ENCODE data around the gene HM13. TPM values are rescaled to one million over a fixed set of nuclear protein-coding genes. Genes with fewer than 3 reads are reported as not detected.

HM13 gene
- total RNA-seq, 2 donors from 2014 or later: 99.7 to 131 TPM

- no peaks in the 10 kb centered on the region for H3K27me3 ChIP-seq (replicated peaks; ENCODE audit: insufficient read depth)
- H3K27ac ChIP-seq: peak overlapping the region; percentile 75 to 82
- WGBS: 61% methylated on average over 36 of the region's 36 CpGs
- H3K4me1 ChIP-seq (replicated peaks): no peaks in the 10 kb centered on the region
- H3K9me3 ChIP-seq: no peaks in the 10 kb centered on the region
- peak; percentile 77 for DNase-seq (ENCODE audit: low spot score)
- TF ChIP-seq CTCF (IDR thresholded peaks at IDR 0.05) (peak in 2 of 4 experiments; percentile 17 to 31), POLR2A (IDR thresholded peaks at IDR 0.05) (peak; percentile 41), POLR2AphosphoS5 (IDR thresholded peaks at IDR 0.05) (peak; percentile 89)
- no peaks in the 10 kb centered on the region for H3K36me3 ChIP-seq
- intact Hi-C loops (cut with DNase I): no loop called here
- H3K4me3 ChIP-seq: peak overlapping the region; percentile 30 to 36
Measured at GRCh38 chr20:31547017-31547675, 32.9 kb downstream of the HM13 start.

- Histone ChIP-seq H3K4me1 (replicated peaks) (no peaks in the 10 kb centered on the region), H3K27me3 (replicated peaks; ENCODE audit: insufficient read depth) (no peaks in the 10 kb centered on the region), H3K27ac (peak overlapping the region in 1 of 2 donors; percentile 75), H3K9me3 (no peaks in the 10 kb centered on the region), H3K4me3 (peak overlapping the region; percentile 30 to 36), H3K36me3 (no peaks in the 10 kb centered on the region)
- DNase-seq (ENCODE audit: low spot score): no peak
- intact Hi-C loops (cut with DNase I): no loop called here
- TF ChIP-seq POLR2A (IDR thresholded peaks at IDR 0.05): no peak
- TF ChIP-seq CTCF (IDR thresholded peaks at IDR 0.05): no peak
- TF ChIP-seq POLR2AphosphoS5 (IDR thresholded peaks at IDR 0.05): no peak
- 43% methylated on average over 6 of the region's 6 CpGs for WGBS
Measured at GRCh38 chr20:31547720-31548298, 33.6 kb downstream of the HM13 start.

- Histone ChIP-seq H3K27ac (no peak overlapping the region), H3K36me3 (no peaks in the 10 kb centered on the region), H3K4me1 (replicated peaks) (no peaks in the 10 kb centered on the region), H3K27me3 (replicated peaks; ENCODE audit: insufficient read depth) (no peaks in the 10 kb centered on the region), H3K9me3 (no peaks in the 10 kb centered on the region), H3K4me3 (no peak overlapping the region)
- no peak for DNase-seq (ENCODE audit: low spot score)
- intact Hi-C loops (cut with DNase I): no loop called here
- 88% methylated on average over 11 of the region's 11 CpGs for WGBS
- TF ChIP-seq CTCF (IDR thresholded peaks at IDR 0.05): no peak
- TF ChIP-seq POLR2A (IDR thresholded peaks at IDR 0.05): no peak
- TF ChIP-seq POLR2AphosphoS5 (IDR thresholded peaks at IDR 0.05): no peak
Measured at GRCh38 chr20:31548820-31549512, 34.7 kb downstream of the HM13 start.

- 83% methylated on average over 5 of the region's 5 CpGs for WGBS
- H3K4me3 ChIP-seq: no peak overlapping the region
- DNase-seq (ENCODE audit: low spot score): no peak
- no peaks in the 10 kb centered on the region for H3K27me3 ChIP-seq (replicated peaks; ENCODE audit: insufficient read depth)
- intact Hi-C loops (cut with DNase I): no loop called here
- TF ChIP-seq CTCF (IDR thresholded peaks at IDR 0.05): no peak
- TF ChIP-seq POLR2A (IDR thresholded peaks at IDR 0.05): no peak
- TF ChIP-seq POLR2AphosphoS5 (IDR thresholded peaks at IDR 0.05): no peak
- H3K9me3 ChIP-seq: no peaks in the 10 kb centered on the region
- no peak overlapping the region for H3K27ac ChIP-seq
- H3K36me3 ChIP-seq: no peaks in the 10 kb centered on the region
- H3K4me1 ChIP-seq (replicated peaks): no peaks in the 10 kb centered on the region
Measured at GRCh38 chr20:31549513-31549880, 35.3 kb downstream of the HM13 start.

Data from prostate gland (tissue), 2 donors.